ENCODE measurements around the gene RANGAP1.
A peak's percentile ranks its signal among the peaks of the same experiment; 100 is the strongest.
"Not testable (repeated sequence)": the region's sequence is repeated elsewhere in the genome, so short reads cannot be mapped to it uniquely, and the experiment has no call there.

The RANGAP1 gene

GRCh38 chr22:41302021-41302767 lies 16.2 kb upstream of the RANGAP1 start:
- in situ Hi-C loops (cut with MboI; ENCODE audit: low pct_unique_long_range_greater_than_20kb, low sequenced_read_pairs), result no loop called here
- no peak for DNase-seq

GRCh38 chr22:41301085-41302020 lies 15.4 kb upstream of the RANGAP1 start, which contains the start of gene ZC3H7B:
TSS of gene ZC3H7B (plus strand) at chr22:41301525. CDS start at chr22:41320661, 19,136 bp downstream.
- in situ Hi-C loops (cut with MboI; ENCODE audit: low pct_unique_long_range_greater_than_20kb, low sequenced_read_pairs), result no loop called here
- peak; percentile 80 for DNase-seq

- in situ Hi-C loops (cut with MboI; ENCODE audit: low pct_unique_long_range_greater_than_20kb, low sequenced_read_pairs), result no loop called here
- no peak for DNase-seq
Observed at GRCh38 chr22:41300661-41301060, 14.7 kb upstream of the RANGAP1 start.

GRCh38 chr22:41296826-41297667 lies 11.1 kb upstream of the RANGAP1 start:
- DNase-seq, result no peak
- in situ Hi-C loops (cut with MboI; ENCODE audit: low pct_unique_long_range_greater_than_20kb, low sequenced_read_pairs), result no loop called here

GRCh38 chr22:41294816-41295215 lies 8.8 kb upstream of the RANGAP1 start:
- DNase-seq; in situ Hi-C loops (cut with MboI; ENCODE audit: low pct_unique_long_range_greater_than_20kb, low sequenced_read_pairs): not testable (repeated sequence)

- DNase-seq, result no peak
- in situ Hi-C loops (cut with MboI; ENCODE audit: low pct_unique_long_range_greater_than_20kb, low sequenced_read_pairs), result no loop called here
Observed at GRCh38 chr22:41290262-41291221, 4.6 kb upstream of the RANGAP1 start.

- in situ Hi-C loops (cut with MboI; ENCODE audit: low pct_unique_long_range_greater_than_20kb, low sequenced_read_pairs), result no loop called here
- no peak for DNase-seq
Observed at GRCh38 chr22:41289671-41290070, 3.7 kb upstream of the RANGAP1 start.

- no peak for DNase-seq
- in situ Hi-C loops (cut with MboI; ENCODE audit: low pct_unique_long_range_greater_than_20kb, low sequenced_read_pairs), result no loop called here
Observed at GRCh38 chr22:41288245-41288946, 2.4 kb upstream of the RANGAP1 start.

GRCh38 chr22:41286639-41287091 lies 678 bp upstream of the RANGAP1 start:
- in situ Hi-C loops (cut with MboI; ENCODE audit: low pct_unique_long_range_greater_than_20kb, low sequenced_read_pairs), result no loop called here
- no peak for DNase-seq

- in situ Hi-C loops (cut with MboI; ENCODE audit: low pct_unique_long_range_greater_than_20kb, low sequenced_read_pairs), result no loop called here
- peak; percentile 68 for DNase-seq
Observed at GRCh38 chr22:41285441-41285819, 557 bp downstream of the RANGAP1 start.

GRCh38 chr22:41284465-41284864 lies 1.5 kb downstream of the RANGAP1 start:
- DNase-seq, result no peak
- in situ Hi-C loops (cut with MboI; ENCODE audit: low pct_unique_long_range_greater_than_20kb, low sequenced_read_pairs), result no loop called here

- in situ Hi-C loops (cut with MboI; ENCODE audit: low pct_unique_long_range_greater_than_20kb, low sequenced_read_pairs), result no loop called here
Observed at GRCh38 chr22:41280854-41281253, 5.1 kb downstream of the RANGAP1 start.

GRCh38 chr22:41280065-41280464 lies 5.9 kb downstream of the RANGAP1 start:
- no peak for DNase-seq
- in situ Hi-C loops (cut with MboI; ENCODE audit: low pct_unique_long_range_greater_than_20kb, low sequenced_read_pairs), result no loop called here

More at GRCh38 chr22:41280854-41281253, 5.1 kb downstream of the RANGAP1 start:
- no peak for DNase-seq

GRCh38 chr22:41274856-41275255 lies 11.1 kb downstream of the RANGAP1 start:
- DNase-seq, result no peak
- in situ Hi-C loops (cut with MboI; ENCODE audit: low pct_unique_long_range_greater_than_20kb, low sequenced_read_pairs), result no loop called here

GRCh38 chr22:41273128-41273527 lies 12.9 kb downstream of the RANGAP1 start:
- DNase-seq, result no peak
- in situ Hi-C loops (cut with MboI; ENCODE audit: low pct_unique_long_range_greater_than_20kb, low sequenced_read_pairs), result no loop called here

- in situ Hi-C loops (cut with MboI; ENCODE audit: low pct_unique_long_range_greater_than_20kb, low sequenced_read_pairs), result no loop called here
- no peak for DNase-seq
Observed at GRCh38 chr22:41271787-41272186, 14.2 kb downstream of the RANGAP1 start.

- in situ Hi-C loops (cut with MboI; ENCODE audit: low pct_unique_long_range_greater_than_20kb, low sequenced_read_pairs), result no loop called here
- no peak for DNase-seq
Observed at GRCh38 chr22:41267958-41268357, 18.0 kb downstream of the RANGAP1 start.

Data from KBM-7 (cell line).